HG02885 (cell line): ENCODE results near the gene ERAP2.

Experiments used
- ATAC-seq: cut with Tn5 transposase; IDR thresholded peaks from one replicate; pipeline ENCODE4 v1.9.1; 2021; ENCODE audit warnings: mild to moderate bottlenecking; ENCODE audit not compliant: unreplicated experiment, poor library complexity

ERAP2 gene

GRCh38 chr5:96952118-96952750 lies 75.9 kb downstream of the ERAP2 start:
- no peak for ATAC-seq

GRCh38 chr5:96952974-96953730 lies 76.9 kb downstream of the ERAP2 start:
- ATAC-seq = no peak

GRCh38 chr5:96957254-96958049 lies 81.2 kb downstream of the ERAP2 start:
- peak; percentile 55 for ATAC-seq

GRCh38 chr5:96958977-96959376 lies 82.7 kb downstream of the ERAP2 start:
- ATAC-seq = no peak

GRCh38 chr5:96961053-96961452 lies 84.8 kb downstream of the ERAP2 start:
- ATAC-seq = peak; percentile 60

- no peak for ATAC-seq
Measured at GRCh38 chr5:96962540-96962991, 86.3 kb downstream of the ERAP2 start.

- no peak for ATAC-seq
Measured at GRCh38 chr5:96963267-96963666, 87.0 kb downstream of the ERAP2 start.

GRCh38 chr5:96966801-96967200 lies 90.5 kb downstream of the ERAP2 start:
- ATAC-seq = no peak

- ATAC-seq = no peak
Measured at GRCh38 chr5:96967400-96967799, 91.1 kb downstream of the ERAP2 start.

- no peak for ATAC-seq
Measured at GRCh38 chr5:96968074-96968473, 91.8 kb downstream of the ERAP2 start.

GRCh38 chr5:96968614-96969013 lies 92.3 kb downstream of the ERAP2 start:
- no peak for ATAC-seq
